ENCODE measurements around the gene KIZ. TPM values are rescaled to one million over a fixed set of nuclear protein-coding genes. Genes with fewer than 3 reads are reported as not detected.

KIZ gene
- total and polyA plus RNA-seq, 2 donors from 2014 or later, result 17.3 to 21.8 TPM

DNA sequence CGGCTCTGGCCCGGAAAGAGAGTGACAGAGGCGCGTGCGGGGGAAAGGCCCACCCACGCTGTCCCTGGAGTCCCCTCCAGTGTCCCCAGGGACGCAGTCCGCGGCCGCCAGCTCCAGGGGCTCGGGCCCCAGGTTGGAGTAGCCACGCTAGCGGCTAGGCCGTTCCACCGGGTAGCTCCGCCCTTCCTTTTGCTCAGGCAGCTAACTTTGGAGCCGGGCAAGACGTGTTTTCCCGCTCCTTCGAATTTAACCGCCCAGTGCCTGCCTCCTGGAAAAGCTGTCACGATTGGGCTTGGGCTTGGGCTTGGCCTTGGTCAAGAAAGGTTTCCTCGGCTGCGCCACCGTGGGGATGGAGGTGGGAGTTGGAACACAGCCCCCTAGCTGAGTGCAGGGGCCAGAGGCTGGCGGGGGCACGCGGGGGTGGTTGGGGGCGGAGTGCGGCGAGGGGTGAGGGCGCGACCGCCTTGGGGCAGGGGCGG lies 24.4 kb upstream of the KIZ start:
- DNase-seq, result peak; percentile 40 to 70 (median 45)
- Histone ChIP-seq H3K9ac (ENCODE audit: low read length in 3 of 3) (no peak overlapping the region), H3K27ac (ENCODE audit: low read depth in 2 of 2, low read length in 2 of 2) (no peak overlapping the region)

DNA sequence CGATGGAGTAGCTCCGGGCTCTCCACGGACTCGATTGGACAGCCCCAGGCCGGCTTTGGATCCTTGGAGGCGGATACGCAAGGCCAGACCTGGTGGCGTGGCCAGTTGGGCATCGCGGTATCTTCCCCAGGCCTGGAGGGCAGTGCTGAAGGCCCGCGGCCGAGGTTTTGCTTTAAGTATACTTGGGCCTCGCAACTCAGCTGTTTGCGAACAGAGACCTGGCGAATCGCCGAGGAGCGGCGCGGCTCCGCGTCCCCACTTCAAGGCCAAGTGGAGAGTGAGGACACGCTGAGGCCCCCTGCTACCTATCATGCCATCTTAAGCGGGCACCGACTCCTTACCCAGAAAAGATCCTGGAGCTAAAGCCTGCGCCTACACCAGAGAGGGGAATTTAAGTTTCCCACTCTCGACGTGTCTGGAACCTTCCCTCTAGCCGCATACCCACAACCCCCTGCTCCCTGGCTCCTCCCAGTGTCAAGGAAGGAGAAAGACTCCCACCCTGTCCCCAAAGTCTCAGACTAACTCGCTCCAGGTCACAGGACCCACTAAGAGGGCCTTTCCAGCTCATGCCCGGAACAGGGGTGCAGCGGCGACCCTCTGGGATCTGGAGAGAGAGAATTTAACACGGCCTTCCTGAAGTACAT lies 23.8 kb upstream of the KIZ start:
- intact Hi-C loops (cut with DNase I), result no loop called here
- peak in 4 of 5 donors; percentile 26 to 77 (median 36) for DNase-seq
- FAIRE-seq, result no peak
- Histone ChIP-seq H3K36me3 (ENCODE audit: control insufficient read depth in 2 of 3, insufficient read depth in 3 of 3, low read length in 3 of 3) (no peaks in the 10 kb centered on the region), H3K4me1 (ENCODE audit: control insufficient read depth in 2 of 3, insufficient read depth in 2 of 3, low read depth in 1 of 3, low read length in 3 of 3) (peaks cover 0 to 14% (median 0%) of the 10 kb centered on the region in 3 donors), H3K9me3 (ENCODE audit: control insufficient read depth in 2 of 3, insufficient read depth in 1 of 3, low read length in 3 of 3) (no peaks in the 10 kb centered on the region), H3K27ac (ENCODE audit: low read depth in 2 of 2, low read length in 2 of 2) (no peak overlapping the region), H3K27me3 (ENCODE audit: control insufficient read depth, insufficient read depth, low read length) (peaks cover 70% of the 10 kb centered on the region), H3K9ac (ENCODE audit: low read length in 3 of 3) (no peak overlapping the region), H3K4me3 (ENCODE audit: low read length in 3 of 3) (peak overlapping the region in 1 of 3 donors; percentile 15)
- TF ChIP-seq, protein P1, sequence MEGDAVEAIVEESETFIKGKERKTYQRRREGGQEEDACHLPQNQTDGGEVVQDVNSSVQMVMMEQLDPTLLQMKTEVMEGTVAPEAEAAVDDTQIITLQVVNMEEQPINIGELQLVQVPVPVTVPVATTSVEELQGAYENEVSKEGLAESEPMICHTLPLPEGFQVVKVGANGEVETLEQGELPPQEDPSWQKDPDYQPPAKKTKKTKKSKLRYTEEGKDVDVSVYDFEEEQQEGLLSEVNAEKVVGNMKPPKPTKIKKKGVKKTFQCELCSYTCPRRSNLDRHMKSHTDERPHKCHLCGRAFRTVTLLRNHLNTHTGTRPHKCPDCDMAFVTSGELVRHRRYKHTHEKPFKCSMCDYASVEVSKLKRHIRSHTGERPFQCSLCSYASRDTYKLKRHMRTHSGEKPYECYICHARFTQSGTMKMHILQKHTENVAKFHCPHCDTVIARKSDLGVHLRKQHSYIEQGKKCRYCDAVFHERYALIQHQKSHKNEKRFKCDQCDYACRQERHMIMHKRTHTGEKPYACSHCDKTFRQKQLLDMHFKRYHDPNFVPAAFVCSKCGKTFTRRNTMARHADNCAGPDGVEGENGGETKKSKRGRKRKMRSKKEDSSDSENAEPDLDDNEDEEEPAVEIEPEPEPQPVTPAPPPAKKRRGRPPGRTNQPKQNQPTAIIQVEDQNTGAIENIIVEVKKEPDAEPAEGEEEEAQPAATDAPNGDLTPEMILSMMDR (IDR thresholded peaks at IDR 0.05; ENCODE audit: borderline replicate concordance, extremely low read depth, insufficient read depth), result no peak

More for the DNA sequence above, 24.4 kb upstream of the KIZ start:
- intact Hi-C loops (cut with DNase I), result no loop called here
- TF ChIP-seq, protein P1 (IDR thresholded peaks at IDR 0.05; ENCODE audit: borderline replicate concordance, extremely low read depth, insufficient read depth), result no peak
- no peak overlapping the region for H3K4me3 ChIP-seq (ENCODE audit: low read length in 3 of 3)
- H3K9me3 ChIP-seq (ENCODE audit: control insufficient read depth in 2 of 3, insufficient read depth in 1 of 3, low read length in 3 of 3), result no peaks in the 10 kb centered on the region
- peaks cover 64% of the 10 kb centered on the region for H3K27me3 ChIP-seq (ENCODE audit: control insufficient read depth, insufficient read depth, low read length)
- no peaks in the 10 kb centered on the region for H3K36me3 ChIP-seq (ENCODE audit: control insufficient read depth in 2 of 3, insufficient read depth in 3 of 3, low read length in 3 of 3)
- no peak for FAIRE-seq
- H3K4me1 ChIP-seq (ENCODE audit: control insufficient read depth in 2 of 3, insufficient read depth in 2 of 3, low read depth in 1 of 3, low read length in 3 of 3), result peaks cover 0 to 14% (median 0%) of the 10 kb centered on the region in 3 donors

DNA sequence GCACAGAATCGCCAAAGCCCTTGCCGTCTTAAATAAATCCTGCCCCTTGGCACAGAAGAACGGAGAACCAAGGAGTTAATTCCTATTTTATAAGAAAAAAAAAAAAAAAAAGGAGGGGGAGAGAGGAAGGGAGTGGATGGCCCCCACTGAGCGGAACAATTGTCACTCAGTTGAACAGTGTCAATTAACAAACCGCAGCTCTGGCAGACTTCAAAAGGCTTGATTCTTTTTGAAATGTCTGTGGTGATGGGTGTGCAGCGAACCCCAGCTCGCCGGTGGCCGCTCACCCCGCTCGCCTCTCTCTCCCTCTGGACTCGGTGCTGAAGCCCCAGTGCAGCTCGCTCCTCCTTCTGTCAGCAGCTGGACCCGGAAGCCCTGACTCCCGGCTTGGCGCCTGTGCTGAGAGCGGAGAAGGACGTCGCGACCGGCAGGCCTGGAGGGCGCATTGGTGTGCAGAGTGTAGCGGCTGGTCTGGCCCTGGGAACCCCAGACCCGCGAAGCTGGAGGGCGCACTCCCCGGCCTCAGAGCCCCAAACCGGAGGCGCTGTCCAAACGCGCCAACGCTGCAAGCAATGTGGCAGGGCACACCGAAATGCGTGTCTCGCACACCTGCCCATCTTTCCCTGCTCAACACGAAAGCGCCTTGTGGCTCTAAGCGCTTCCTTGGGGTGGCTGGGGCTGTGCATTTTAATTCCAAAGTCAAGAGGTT lies 23.1 kb upstream of the KIZ start:
- peaks cover 75% of the 10 kb centered on the region for H3K27me3 ChIP-seq (ENCODE audit: control insufficient read depth, insufficient read depth, low read length)
- H3K4me1 ChIP-seq (ENCODE audit: control insufficient read depth in 2 of 3, insufficient read depth in 2 of 3, low read depth in 1 of 3, low read length in 3 of 3), result peaks cover 0 to 14% (median 0%) of the 10 kb centered on the region in 3 donors
- H3K27ac ChIP-seq (ENCODE audit: low read depth in 2 of 2, low read length in 2 of 2), result no peak overlapping the region
- TF ChIP-seq, protein P1 (IDR thresholded peaks at IDR 0.05; ENCODE audit: borderline replicate concordance, extremely low read depth, insufficient read depth), result no peak
- H3K36me3 ChIP-seq (ENCODE audit: control insufficient read depth in 2 of 3, insufficient read depth in 3 of 3, low read length in 3 of 3), result no peaks in the 10 kb centered on the region
- peak overlapping the region in 1 of 3 donors; percentile 15 for H3K4me3 ChIP-seq (ENCODE audit: low read length in 3 of 3)
- intact Hi-C loops (cut with DNase I), result no loop called here
- no peaks in the 10 kb centered on the region for H3K9me3 ChIP-seq (ENCODE audit: control insufficient read depth in 2 of 3, insufficient read depth in 1 of 3, low read length in 3 of 3)
- DNase-seq (peak; percentile 43 to 79 (median 54)), FAIRE-seq (no peak)
- H3K9ac ChIP-seq (ENCODE audit: low read length in 3 of 3), result no peak overlapping the region
